Fibroblast of gingiva (primary cell): ENCODE data around the gene ABCG2.

ENCODE experiments used
- DNase-seq: peaks from one replicate; pipeline ENCODE4 v3.0.0-alpha.2; 2011; ENCODE audit warnings: low read depth

ABCG2 gene

DNA sequence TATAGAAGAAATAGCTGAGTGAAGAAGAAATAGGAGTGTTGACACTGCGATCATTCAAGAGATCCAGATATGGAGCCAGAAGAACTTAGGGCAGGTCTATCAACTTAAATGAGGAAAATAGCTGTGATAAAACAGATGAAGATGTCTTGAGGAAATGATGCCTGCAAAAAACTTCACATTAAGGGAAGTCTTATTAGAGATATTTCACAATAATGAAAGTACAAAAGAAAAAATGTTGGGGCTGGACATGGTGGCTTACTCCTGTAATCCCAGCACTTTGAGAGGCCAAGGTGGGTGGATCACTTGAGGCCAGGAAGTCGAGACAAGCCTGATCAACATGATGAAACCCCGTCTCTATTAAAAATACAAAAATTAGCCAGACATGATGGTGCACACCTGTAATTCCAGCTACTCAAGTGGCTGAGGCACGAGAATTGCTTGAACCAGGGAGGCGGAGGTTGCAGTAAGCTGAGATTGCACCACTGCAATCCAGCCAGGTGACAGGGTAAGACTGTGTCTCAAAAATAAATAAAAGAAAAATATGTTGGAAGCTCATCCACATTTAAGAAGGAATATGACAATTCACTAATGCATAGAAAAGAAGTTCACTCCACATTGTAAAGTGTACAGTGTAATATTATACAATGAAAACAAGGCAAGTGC, 94.7 kb downstream of the ABCG2 start:
- no peak for DNase-seq

- no peak for DNase-seq
Observed at GRCh38 chr4:88062843-88063242, 95.6 kb downstream of the ABCG2 start.

GRCh38 chr4:88062311-88062710, 96.1 kb downstream of the ABCG2 start:
- no peak for DNase-seq

DNA sequence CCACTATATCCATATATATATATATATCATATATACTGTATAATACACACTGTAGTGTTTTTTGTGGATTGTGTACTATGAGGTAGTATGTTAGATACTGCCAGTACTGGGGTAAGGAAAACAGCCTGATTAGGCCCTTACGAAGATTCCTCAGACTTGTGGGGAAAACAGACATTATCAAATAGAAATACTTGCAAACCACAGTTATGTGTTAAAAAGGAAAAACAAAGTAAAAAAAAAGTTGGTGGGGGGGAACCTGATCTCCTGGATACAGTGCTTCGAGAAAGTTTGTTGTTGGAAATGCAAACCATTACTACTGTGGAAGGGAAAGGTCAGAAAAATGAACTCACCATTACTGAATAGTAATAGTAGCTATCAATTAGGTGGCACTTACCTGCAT, 98.0 kb downstream of the ABCG2 start:
- DNase-seq: no peak

- no peak for DNase-seq
Observed at GRCh38 chr4:88059766-88060165, 98.7 kb downstream of the ABCG2 start.

DNA sequence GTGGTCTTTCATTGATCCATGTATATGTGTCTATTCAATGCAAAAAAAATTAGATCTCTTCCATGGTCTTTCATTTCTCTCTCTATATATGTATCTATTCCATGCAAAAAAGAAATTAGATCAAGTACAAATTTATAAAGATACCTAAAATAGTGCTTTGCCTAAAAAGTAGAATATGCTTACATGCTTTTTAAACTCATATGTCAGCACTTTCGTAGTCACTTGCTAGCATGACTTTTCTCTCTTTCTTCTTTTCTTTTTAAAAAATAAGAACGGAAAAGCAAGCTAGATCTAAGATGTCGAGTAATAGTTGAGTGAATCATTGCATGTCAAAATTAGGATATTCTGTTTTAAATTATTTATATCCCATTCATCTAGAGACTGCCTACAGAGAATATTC, 100.1 kb downstream of the ABCG2 start:
- DNase-seq: no peak

DNA sequence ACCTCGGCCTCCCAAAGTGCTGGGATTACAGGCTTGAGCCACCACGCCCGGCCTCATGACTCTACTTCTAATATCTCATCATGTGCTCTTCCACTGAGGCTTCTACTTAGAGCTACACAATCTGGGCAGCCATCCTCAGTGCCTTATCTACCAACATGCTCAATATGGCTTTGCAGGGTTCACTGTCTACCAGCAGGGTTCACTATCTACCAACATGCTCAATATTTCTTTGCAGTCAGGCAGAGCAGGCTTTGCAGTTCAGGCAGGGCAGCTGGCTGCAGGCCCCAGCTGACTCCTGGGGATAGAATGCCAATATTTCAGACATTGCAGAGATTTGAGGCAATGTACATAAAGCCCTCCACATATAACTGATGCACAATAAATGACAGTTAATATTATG, 103.5 kb downstream of the ABCG2 start:
- peak; percentile 35 for DNase-seq

DNA sequence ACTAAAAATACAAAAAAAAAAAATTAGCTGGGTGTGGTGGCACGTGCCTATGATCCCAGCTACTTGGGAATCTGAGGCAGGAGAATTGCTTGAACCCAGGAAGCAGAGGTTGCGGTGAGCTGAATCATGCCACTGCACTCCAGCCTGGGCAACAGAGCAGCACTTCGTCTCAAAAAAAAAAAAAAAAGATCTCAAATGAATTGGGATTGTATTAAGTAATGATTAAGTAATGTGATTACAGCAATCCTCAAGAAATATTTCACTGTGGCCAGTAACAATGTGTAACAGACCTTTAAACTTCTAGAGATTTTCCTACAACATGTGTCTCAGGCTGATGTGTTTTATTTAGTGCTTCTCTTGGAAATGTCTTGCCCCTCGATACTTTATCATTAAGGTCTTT, 104.2 kb downstream of the ABCG2 start:
- DNase-seq: peak; percentile 1

DNA sequence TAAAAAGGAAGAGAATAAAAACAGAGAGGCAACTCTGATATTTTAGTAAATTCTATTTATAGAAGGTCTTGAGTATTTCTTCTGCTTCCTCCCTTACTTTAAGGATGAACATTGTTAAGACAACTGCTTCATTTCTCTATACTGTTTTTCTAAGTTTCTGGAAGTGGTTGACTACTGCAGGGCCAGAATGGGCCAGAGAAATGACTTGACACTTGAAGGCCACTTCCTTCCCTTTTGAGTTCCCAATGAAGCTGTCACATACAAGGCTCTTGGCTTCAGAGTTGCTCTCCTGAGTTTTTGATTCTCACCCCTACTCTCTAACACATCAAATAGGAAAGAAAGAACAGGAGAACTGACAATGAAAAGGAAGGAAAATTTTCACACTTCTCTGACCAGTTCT, 113.4 kb downstream of the ABCG2 start:
- no peak for DNase-seq

- no peak for DNase-seq
Observed at GRCh38 chr4:88043586-88044340, 114.7 kb downstream of the ABCG2 start.

DNA sequence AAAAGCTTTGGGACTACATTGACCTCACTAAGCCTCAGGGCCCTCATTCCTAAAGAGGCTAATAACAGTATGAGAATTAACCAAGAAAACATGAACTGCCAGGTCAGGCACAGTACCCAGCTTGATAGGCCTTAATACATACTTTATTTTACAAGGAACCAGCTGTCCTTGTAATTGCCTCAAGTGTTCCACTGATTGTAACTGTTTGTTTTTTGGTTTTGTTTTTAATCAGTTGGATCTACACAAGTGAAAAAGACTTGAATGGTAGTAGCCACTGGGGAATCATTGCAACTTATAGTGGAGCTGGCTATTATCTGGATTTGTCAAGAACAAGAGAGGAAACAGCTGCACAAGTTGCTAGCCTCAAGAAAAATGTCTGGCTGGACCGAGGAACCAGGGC, 115.4 kb downstream of the ABCG2 start:
- DNase-seq: no peak

DNA sequence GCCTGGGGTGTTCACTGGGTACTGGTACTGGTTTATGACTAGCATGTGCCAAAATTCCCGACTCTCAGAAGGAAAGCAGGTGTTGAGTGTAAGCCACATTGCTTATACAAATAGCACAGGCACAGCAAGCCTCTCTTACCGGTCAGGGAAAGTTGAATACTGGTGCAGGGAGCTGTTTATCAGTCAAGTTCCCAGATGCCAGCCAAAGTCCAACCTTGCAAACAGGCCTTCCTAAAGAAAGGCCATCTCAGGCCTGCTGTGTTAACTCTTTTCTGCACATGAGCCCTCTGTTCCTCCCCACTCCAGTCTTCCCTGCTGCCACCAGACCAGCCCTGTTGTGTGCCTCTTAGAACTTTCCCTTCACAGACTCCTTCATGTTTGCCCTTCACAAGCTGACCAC, 116.8 kb downstream of the ABCG2 start:
- no peak for DNase-seq

DNA sequence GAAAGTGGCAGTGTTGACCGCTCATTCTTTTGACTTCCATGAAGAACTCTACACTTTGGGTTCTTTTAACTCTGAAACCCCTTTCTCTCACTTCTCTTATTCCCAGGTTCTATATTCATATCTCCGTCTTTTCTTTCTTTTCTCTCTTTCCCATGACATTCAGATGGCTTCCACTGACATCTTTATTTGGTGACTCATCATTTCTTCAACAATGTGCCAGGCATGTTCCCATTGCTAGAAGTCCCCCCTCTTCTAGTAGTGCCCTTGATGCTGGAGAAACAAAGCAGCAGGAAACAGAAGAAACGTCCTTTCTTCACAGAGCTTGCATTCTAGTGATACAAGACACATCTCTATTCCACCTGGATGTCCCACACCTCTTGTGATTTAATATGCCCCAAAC, 117.7 kb downstream of the ABCG2 start:
- DNase-seq: no peak
